B cell (primary cell): ENCODE measurements around the gene CHMP6. TPM values are rescaled to one million over a fixed set of nuclear protein-coding genes. Genes with fewer than 3 reads are reported as not detected.

Source experiments
- ATAC-seq: fragments of 200-7000 bp; cut with Tn5 transposase; one replicate; pipeline ENCODE4 v1.10.0; 2021; ENCODE audit warnings: low read depth, mild to moderate bottlenecking, moderate number of reproducible peaks, moderate library complexity
- CTCF ChIA-PET: fragments of 350-600 bp; sonication (Branson Sonifier 250); formaldehyde crosslinking; loops from one replicate; lab custom pipeline; 2021; ENCODE audit warnings: antibody characterized with exemption, inconsistent platforms; lab: Charles Lee
- POLR2A ChIA-PET: fragments of 350-600 bp; sonication (Branson Sonifier 250); formaldehyde crosslinking; loops from one replicate; lab custom pipeline; 2021; ENCODE audit warnings: antibody characterized with exemption; lab: Charles Lee
- DNase-seq: peaks from one replicate; pipeline ENCODE4 v3.0.0; 2013
- H2AFZ ChIP-seq: 2 replicates; pipeline ENCODE4 v1.6.1; 2012; ENCODE audit warnings: mild to moderate bottlenecking, low read depth, low read length; ENCODE audit not compliant: insufficient read depth, poor library complexity, severe bottlenecking
- H3K27ac ChIP-seq, 2 donors: 1 replicate in 1 of 2; 2 replicates in 1 of 2; pipeline ENCODE4 v1.5.1; 2012 to 2013; ENCODE audit warnings: low read length in 2 of 2, mild to moderate bottlenecking in 2 of 2, moderate library complexity in 1 of 2
- H3K27me3 ChIP-seq, 4 experiments: fragments of 200-600 bp in 1 of 4; sonication (generic) in 1 of 4; replicated peaks in 1 of 4; 1 replicate in 2 of 4; 2 replicates in 2 of 4; pipeline versions ENCODE4 v1.6.1 to v1.7.0; 2013 to 2016; ENCODE audit warnings: low read length in 3 of 4, mild to moderate bottlenecking in 2 of 4, mixed read lengths in 1 of 4, moderate library complexity in 1 of 4; ENCODE audit not compliant: insufficient read depth in 4 of 4, control insufficient read depth in 3 of 4; ENCODE audit errors: control extremely low read depth in 1 of 4
- H3K36me3 ChIP-seq, 2 experiments: replicated peaks in 1 of 2; 1 replicate in 1 of 2; 2 replicates in 1 of 2; pipeline versions ENCODE4 v1.6.1 to v1.7.1; 2013; ENCODE audit warnings: low read length in 1 of 2; ENCODE audit not compliant: insufficient read depth in 2 of 2, control insufficient read depth in 1 of 2; ENCODE audit errors: control extremely low read depth in 1 of 2, extremely low read depth in 1 of 2
- H3K4me1 ChIP-seq, 2 donors: fragments of 200-600 bp in 1 of 2; sonication (generic) in 1 of 2; 1 replicate in 1 of 2; 2 replicates in 1 of 2; pipeline versions ENCODE4 v1.5.1 to v1.6.1; 2013 to 2017; ENCODE audit warnings: low read length in 2 of 2; ENCODE audit not compliant: control insufficient read depth in 2 of 2, insufficient read depth in 2 of 2
- H3K4me2 ChIP-seq: replicated peaks from 2 replicates; pipeline ENCODE3; 2012; ENCODE audit warnings: mild to moderate bottlenecking, low read depth, low read length; ENCODE audit not compliant: poor library complexity, severe bottlenecking
- H3K4me3 ChIP-seq, 5 experiments: fragments of 200-600 bp in 1 of 5; sonication (generic) in 1 of 5; 1 replicate in 3 of 5; 2 replicates in 2 of 5; pipeline versions ENCODE4 v1.5.1 to v1.7.0; 2011 to 2016; ENCODE audit warnings: low read length in 4 of 5, mild to moderate bottlenecking in 4 of 5, low read depth in 2 of 5, control low read depth in 1 of 5, moderate library complexity in 1 of 5; ENCODE audit not compliant: insufficient read depth in 1 of 5; ENCODE audit errors: control extremely low read depth in 1 of 5, extremely low read depth in 1 of 5
- H3K79me2 ChIP-seq: fragments of 200-600 bp; sonication (generic); one replicate; pipeline ENCODE4 v1.6.0; 2016; ENCODE audit warnings: low read length; ENCODE audit not compliant: control insufficient read depth, insufficient read depth
- H3K9ac ChIP-seq: fragments of 200-600 bp; sonication (generic); 2 replicates; pipeline ENCODE4 v1.6.1; 2017; ENCODE audit warnings: mild to moderate bottlenecking, low read length, moderate library complexity
- H3K9me3 ChIP-seq, 3 donors: one replicate each; pipeline versions ENCODE4 v1.6.1 to v1.7.1; 2013; ENCODE audit warnings: low read length in 2 of 3; ENCODE audit not compliant: control insufficient read depth in 2 of 3, insufficient read depth in 1 of 3; ENCODE audit errors: control extremely low read depth in 1 of 3
- H4K20me1 ChIP-seq: 2 replicates; pipeline ENCODE4 v1.6.0; 2012; ENCODE audit warnings: mild to moderate bottlenecking, low read length; ENCODE audit not compliant: insufficient read depth, control insufficient read depth, poor library complexity, severe bottlenecking
- H3K27ac Mint-ChIP-seq: one replicate; pipeline ENCODE4 v1.8.0; 2021; ENCODE audit warnings: mixed read lengths
- H3K27me3 Mint-ChIP-seq: one replicate; pipeline ENCODE4 v1.8.0; 2021; ENCODE audit warnings: mixed read lengths
- H3K4me1 Mint-ChIP-seq: one replicate; pipeline ENCODE4 v1.8.0; 2021; ENCODE audit warnings: mixed read lengths
- H3K4me3 Mint-ChIP-seq: one replicate; pipeline ENCODE4 v1.8.0; 2021; ENCODE audit warnings: mixed read lengths
- H3K9me3 Mint-ChIP-seq: one replicate; pipeline ENCODE4 v1.8.0; 2022; ENCODE audit warnings: mixed read lengths; ENCODE audit not compliant: insufficient read depth
- EZH2 ChIP-seq: IDR thresholded peaks from 2 replicates; pipeline ENCODE4 v1.6.1; 2012; ENCODE audit warnings: borderline replicate concordance, low read depth, mild to moderate bottlenecking, moderate library complexity, low read length; ENCODE audit not compliant: insufficient read depth, poor library complexity, severe bottlenecking
- WGBS: methylation state at CpG from one replicate; pipeline ENCODE4 v1.1.5; 2013; ENCODE audit warnings: missing lambda C conversion rate; ENCODE audit not compliant: insufficient coverage; 5-methylcytosine and 5-hydroxymethylcytosine counted together
- intact Hi-C: fragments of 100-400 bp; cut with micrococcal nuclease; formaldehyde crosslinking; loops from one replicate; pipeline ENCODE4 v1.10.0; 2022
- polyA plus RNA-seq: library from polyadenylated mRNA; depleted of rRNA; stranded (reverse); fragments of >200 nt; gene quantifications from 2 replicates; pipeline ENCODE4 v1.2.3, GENCODE V29; 2012
- total RNA-seq, 2 donors: library from RNA; stranded (reverse); fragments of 120-200 nt in 1 of 2; gene quantifications; 1 replicate in 1 of 2; 2 replicates in 1 of 2; pipeline versions ENCODE4 v1.2.3 to v1.2.4, GENCODE V29; 2013 to 2022
- TF ChIP-seq, protein P1 (sequence below): fragments of 200-600 bp; IDR thresholded peaks from one replicate; pipeline ENCODE4 v1.8.0; 2022; ENCODE audit warnings: antibody characterized with exemption, mild to moderate bottlenecking

CHMP6 gene
- total and polyA plus RNA-seq, 2 donors (not counting 1 experiment from before 2014, with no cell fraction given), result 21.2 to 46.2 TPM

GRCh38 chr17:81049372-81049911, 57.8 kb downstream of the CHMP6 start:
- H3K9me3 Mint-ChIP-seq, result no peaks in the 10 kb centered on the region
- intact Hi-C loops, result no loop called here
- H3K4me2 ChIP-seq, result peak overlapping the region; percentile 42
- no peaks in the 10 kb centered on the region for H4K20me1 ChIP-seq
- H3K36me3 ChIP-seq, result no peaks in the 10 kb centered on the region
- H3K4me3 Mint-ChIP-seq, result peak overlapping the region; percentile 23
- WGBS, result 34% methylated on average over 17 of the region's 17 CpGs
- H3K27ac Mint-ChIP-seq, result no peak overlapping the region
- CTCF ChIA-PET, result interaction anchor here (0.7 to 1.1 kb wide), 4 partner anchors 8 to 59 kb away, joined by 3 read pairs; no protein-coding TSS in a partner anchor
- H3K27me3 ChIP-seq, result peaks cover 0 to 8% (median 1%) of the 10 kb centered on the region in 4 experiments
- H3K79me2 ChIP-seq, result no peaks in the 10 kb centered on the region
- peaks cover 18% of the 10 kb centered on the region for H3K27me3 Mint-ChIP-seq
- H3K9ac ChIP-seq, result no peak overlapping the region
- peaks cover 0 to 3% (median 0%) of the 10 kb centered on the region in 3 donors for H3K9me3 ChIP-seq
- no peak overlapping the region for H3K4me3 ChIP-seq
- TF ChIP-seq EZH2, result no peak
- TF ChIP-seq, protein P1, sequence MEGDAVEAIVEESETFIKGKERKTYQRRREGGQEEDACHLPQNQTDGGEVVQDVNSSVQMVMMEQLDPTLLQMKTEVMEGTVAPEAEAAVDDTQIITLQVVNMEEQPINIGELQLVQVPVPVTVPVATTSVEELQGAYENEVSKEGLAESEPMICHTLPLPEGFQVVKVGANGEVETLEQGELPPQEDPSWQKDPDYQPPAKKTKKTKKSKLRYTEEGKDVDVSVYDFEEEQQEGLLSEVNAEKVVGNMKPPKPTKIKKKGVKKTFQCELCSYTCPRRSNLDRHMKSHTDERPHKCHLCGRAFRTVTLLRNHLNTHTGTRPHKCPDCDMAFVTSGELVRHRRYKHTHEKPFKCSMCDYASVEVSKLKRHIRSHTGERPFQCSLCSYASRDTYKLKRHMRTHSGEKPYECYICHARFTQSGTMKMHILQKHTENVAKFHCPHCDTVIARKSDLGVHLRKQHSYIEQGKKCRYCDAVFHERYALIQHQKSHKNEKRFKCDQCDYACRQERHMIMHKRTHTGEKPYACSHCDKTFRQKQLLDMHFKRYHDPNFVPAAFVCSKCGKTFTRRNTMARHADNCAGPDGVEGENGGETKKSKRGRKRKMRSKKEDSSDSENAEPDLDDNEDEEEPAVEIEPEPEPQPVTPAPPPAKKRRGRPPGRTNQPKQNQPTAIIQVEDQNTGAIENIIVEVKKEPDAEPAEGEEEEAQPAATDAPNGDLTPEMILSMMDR, result no peak
- peak; percentile 8 for ATAC-seq
- POLR2A ChIA-PET, result interaction anchor here (0.6 kb wide), 1 partner anchor 13 kb away, joined by 3 read pairs; no protein-coding TSS in a partner anchor
- H3K4me1 ChIP-seq, result peaks cover 0 to 14% of the 10 kb centered on the region in 2 donors
- no peak overlapping the region for H2AFZ ChIP-seq
- no peak for DNase-seq
- peaks cover 9% of the 10 kb centered on the region for H3K4me1 Mint-ChIP-seq
- no peak overlapping the region for H3K27ac ChIP-seq

Other genes starting within 250 kb of the CHMP6 start
- 11.2 and 12.0 TPM in 2 replicates for gene BAIAP2, start 43.3 kb downstream of the CHMP6 start, total RNA-seq
- 1.3 and 2.0 TPM in 2 replicates for gene BAIAP2, start 43.3 kb downstream of the CHMP6 start, polyA plus RNA-seq
- gene PVALEF, start 173.7 kb downstream of the CHMP6 start, total RNA-seq, result not detected in 2 replicates
- not detected in 2 replicates for gene PVALEF, start 173.7 kb downstream of the CHMP6 start, polyA plus RNA-seq
- gene AATK, start 174.4 kb downstream of the CHMP6 start, total RNA-seq, result 0.70 and 1.7 TPM in 2 replicates
- 0.21 and 0.79 TPM in 2 replicates for gene AATK, start 174.4 kb downstream of the CHMP6 start, polyA plus RNA-seq
- 18.8 and 19.3 TPM in 2 replicates for gene CEP131, start 231.1 kb downstream of the CHMP6 start, total RNA-seq
- gene CEP131, start 231.1 kb downstream of the CHMP6 start, polyA plus RNA-seq, result 25.5 and 35.0 TPM in 2 replicates
- gene TEPSIN, start 247.2 kb downstream of the CHMP6 start, total RNA-seq, result 177 and 180 TPM in 2 replicates
- 246 and 273 TPM in 2 replicates for gene TEPSIN, start 247.2 kb downstream of the CHMP6 start, polyA plus RNA-seq
- gene NDUFAF8, start 247.5 kb downstream of the CHMP6 start, total RNA-seq, result 39.4 and 42.6 TPM in 2 replicates
- gene NDUFAF8, start 247.5 kb downstream of the CHMP6 start, polyA plus RNA-seq, result 35.2 and 41.7 TPM in 2 replicates